ENCODE results near the gene BBOX1.

GRCh38 chr11:27141576-27141975 is 101.0 kb downstream of the BBOX1 start:
- TF ChIP-seq EP300 (IDR thresholded peaks at IDR 0.05) (no peak), CTCF (IDR thresholded peaks at IDR 0.05) (no peak), POLR2A (IDR thresholded peaks at IDR 0.05) (no peak), POLR2AphosphoS5 (IDR thresholded peaks at IDR 0.05) (no peak)

Measured in suprapubic skin (tissue), 4 donors.